OCI-LY3 (cell line): ENCODE results near the gene BTF3.

Experiments used
- EZH2phosphoT487 ChIP-seq: fragments of 200-600 bp; shearing (Covaris generic); IDR thresholded peaks from 2 replicates; pipeline ENCODE4 v1.6.1; 2018; ENCODE audit warnings: antibody characterized with exemption, mixed run types, low read depth
- TF ChIP-seq, protein P1 (sequence below): fragments of 200-600, 300-600 bp; sonication (generic); IDR thresholded peaks from 2 replicates; pipeline ENCODE4 v1.5.1; 2014; ENCODE audit warnings: antibody characterized with exemption, low read length, low read depth

DNA sequence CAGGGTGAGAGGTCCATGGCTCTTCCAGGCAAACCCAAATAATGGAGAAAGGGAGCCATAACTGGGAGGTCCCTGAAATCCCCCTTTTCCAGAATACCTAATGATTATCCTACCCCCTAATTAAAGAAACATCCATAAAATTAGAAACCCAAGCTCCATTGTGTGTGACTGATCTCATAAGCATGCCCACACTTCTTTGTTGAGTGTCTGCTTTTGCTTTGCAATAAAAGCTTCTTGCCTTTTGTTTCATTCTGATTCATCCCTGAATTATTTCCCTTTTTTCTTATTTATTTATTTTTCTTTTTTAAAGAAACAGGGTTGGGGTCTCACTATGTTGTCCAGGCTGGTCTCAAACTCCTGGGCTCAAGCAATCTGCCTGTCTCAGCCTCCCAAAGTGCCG, 33.1 kb downstream of the BTF3 start:
- TF ChIP-seq, protein P1, sequence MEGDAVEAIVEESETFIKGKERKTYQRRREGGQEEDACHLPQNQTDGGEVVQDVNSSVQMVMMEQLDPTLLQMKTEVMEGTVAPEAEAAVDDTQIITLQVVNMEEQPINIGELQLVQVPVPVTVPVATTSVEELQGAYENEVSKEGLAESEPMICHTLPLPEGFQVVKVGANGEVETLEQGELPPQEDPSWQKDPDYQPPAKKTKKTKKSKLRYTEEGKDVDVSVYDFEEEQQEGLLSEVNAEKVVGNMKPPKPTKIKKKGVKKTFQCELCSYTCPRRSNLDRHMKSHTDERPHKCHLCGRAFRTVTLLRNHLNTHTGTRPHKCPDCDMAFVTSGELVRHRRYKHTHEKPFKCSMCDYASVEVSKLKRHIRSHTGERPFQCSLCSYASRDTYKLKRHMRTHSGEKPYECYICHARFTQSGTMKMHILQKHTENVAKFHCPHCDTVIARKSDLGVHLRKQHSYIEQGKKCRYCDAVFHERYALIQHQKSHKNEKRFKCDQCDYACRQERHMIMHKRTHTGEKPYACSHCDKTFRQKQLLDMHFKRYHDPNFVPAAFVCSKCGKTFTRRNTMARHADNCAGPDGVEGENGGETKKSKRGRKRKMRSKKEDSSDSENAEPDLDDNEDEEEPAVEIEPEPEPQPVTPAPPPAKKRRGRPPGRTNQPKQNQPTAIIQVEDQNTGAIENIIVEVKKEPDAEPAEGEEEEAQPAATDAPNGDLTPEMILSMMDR = no peak
- TF ChIP-seq EZH2phosphoT487 = no peak
